HG02884 (cell line): ENCODE measurements around the gene MYH11.
"Not testable (repeated sequence)": the region's sequence is repeated elsewhere in the genome, so short reads cannot be mapped to it uniquely, and the experiment has no call there.

Experiments
- ATAC-seq: cut with Tn5 transposase; IDR thresholded peaks from one replicate; pipeline ENCODE4 v1.9.1; 2021; ENCODE audit warnings: mild to moderate bottlenecking, moderate library complexity; ENCODE audit not compliant: unreplicated experiment

The MYH11 gene

GRCh38 chr16:15757630-15758251 lies 99.1 kb downstream of the MYH11 start:
- no peak for ATAC-seq

- ATAC-seq, result no peak
Measured at GRCh38 chr16:15757077-15757386, 99.8 kb downstream of the MYH11 start.

- no peak for ATAC-seq
Measured at GRCh38 chr16:15754821-15755534, 101.8 kb downstream of the MYH11 start.

GRCh38 chr16:15752717-15753488 lies 103.9 kb downstream of the MYH11 start:
- no peak for ATAC-seq

- ATAC-seq, result no peak
Measured at GRCh38 chr16:15751940-15752339, 104.9 kb downstream of the MYH11 start.

- no peak for ATAC-seq
Measured at GRCh38 chr16:15749985-15750384, 106.8 kb downstream of the MYH11 start.

GRCh38 chr16:15749371-15749770 lies 107.5 kb downstream of the MYH11 start:
- no peak for ATAC-seq

- ATAC-seq, result no peak
Measured at GRCh38 chr16:15748654-15749053, 108.2 kb downstream of the MYH11 start.

GRCh38 chr16:15747937-15748336 lies 108.9 kb downstream of the MYH11 start:
- ATAC-seq, result no peak

GRCh38 chr16:15746332-15746731 lies 110.5 kb downstream of the MYH11 start:
- no peak for ATAC-seq

GRCh38 chr16:15743657-15744056 lies 113.2 kb downstream of the MYH11 start:
- no peak for ATAC-seq

GRCh38 chr16:15742716-15743115 lies 114.1 kb downstream of the MYH11 start:
- ATAC-seq, result no peak

- ATAC-seq, result no peak
Measured at GRCh38 chr16:15741207-15741871, 115.5 kb downstream of the MYH11 start.

GRCh38 chr16:15739950-15740349 lies 116.9 kb downstream of the MYH11 start:
- no peak for ATAC-seq

- ATAC-seq, result no peak
Measured at GRCh38 chr16:15739464-15739863, 117.4 kb downstream of the MYH11 start.

GRCh38 chr16:15737140-15737644 lies 119.6 kb downstream of the MYH11 start:
- no peak for ATAC-seq

- no peak for ATAC-seq
Measured at GRCh38 chr16:15736529-15736928, 120.3 kb downstream of the MYH11 start.

- no peak for ATAC-seq
Measured at GRCh38 chr16:15735610-15736009, 121.2 kb downstream of the MYH11 start.

- ATAC-seq, result no peak
Measured at GRCh38 chr16:15732416-15732815, 124.4 kb downstream of the MYH11 start.

GRCh38 chr16:15729152-15729551 lies 127.7 kb downstream of the MYH11 start:
- no peak for ATAC-seq

- ATAC-seq, result not testable (repeated sequence)
Measured at GRCh38 chr16:15727697-15728096, 129.1 kb downstream of the MYH11 start.
